GM12873 (cell line): ENCODE measurements around the gene MYL11.

Experiments used
- CTCF ChIP-seq: IDR thresholded peaks from 2 replicates; pipeline ENCODE4 v1.5.1; 2012; ENCODE audit warnings: low read depth, mild to moderate bottlenecking, moderate library complexity, low read length, control low read depth; ENCODE audit not compliant: insufficient read depth; ENCODE audit errors: missing control alignments

Gene MYL11

GRCh38 chr16:30399435-30400186 lies 25.0 kb downstream of the MYL11 start:
- TF ChIP-seq CTCF = no peak

- TF ChIP-seq CTCF = no peak
These were observed 27.3 kb downstream of the MYL11 start for GRCh38 chr16:30401768-30402425.

GRCh38 chr16:30406795-30407101 lies 32.1 kb downstream of the MYL11 start:
- TF ChIP-seq CTCF = no peak

- TF ChIP-seq CTCF = peak; percentile 13
These were observed 32.7 kb downstream of the MYL11 start, which contains the start of gene ZNF771 for GRCh38 chr16:30407102-30407803. Gene ZNF771 (plus strand): TSS chr16:30407606. CDS start chr16:30408054, 448 bp downstream.

- no peak for TF ChIP-seq CTCF
These were observed 33.4 kb downstream of the MYL11 start for GRCh38 chr16:30407804-30408534.

- peak; percentile 96 for TF ChIP-seq CTCF
These were observed 34.8 kb downstream of the MYL11 start for GRCh38 chr16:30409125-30410060.
